HG03039 (cell line): ENCODE measurements around the gene MICOS13.

ENCODE experiments used
- ATAC-seq: cut with Tn5 transposase; IDR thresholded peaks from one replicate; pipeline ENCODE4 v1.9.1; 2021; ENCODE audit warnings: mild to moderate bottlenecking, moderate library complexity; ENCODE audit not compliant: unreplicated experiment

The MICOS13 gene

DNA sequence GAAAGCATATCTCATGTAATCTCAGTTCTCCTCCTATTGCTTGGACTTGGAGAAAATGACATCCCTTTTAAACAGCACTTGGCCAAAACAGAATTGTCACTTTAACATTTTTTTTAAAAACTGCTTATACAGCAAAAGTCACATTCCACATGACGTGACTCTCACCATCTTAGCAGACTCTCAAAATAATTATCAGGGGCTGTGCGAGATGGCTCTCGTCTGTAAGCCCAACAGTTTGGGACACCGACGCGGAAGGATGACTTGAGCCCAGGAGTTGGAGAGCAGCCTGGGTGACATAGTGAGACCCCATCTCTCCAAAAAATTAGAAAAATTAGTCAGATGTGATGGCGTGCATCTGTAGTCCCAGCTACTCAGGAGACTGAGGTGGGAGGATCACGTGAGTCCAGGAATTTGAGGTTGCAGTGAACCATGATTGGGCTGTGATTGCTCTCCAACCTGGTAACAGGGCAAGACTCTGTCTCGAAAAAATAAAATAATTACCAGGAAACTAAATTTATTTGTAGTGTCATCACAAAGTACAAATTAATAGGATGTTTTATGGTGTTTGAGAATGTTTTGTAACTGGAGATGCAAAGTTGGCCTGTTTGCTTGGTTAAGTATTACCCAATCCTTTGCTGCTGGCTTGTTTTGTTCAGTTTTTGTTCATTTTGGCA is 48.6 kb downstream of the MICOS13 start:
- ATAC-seq: no peak

DNA sequence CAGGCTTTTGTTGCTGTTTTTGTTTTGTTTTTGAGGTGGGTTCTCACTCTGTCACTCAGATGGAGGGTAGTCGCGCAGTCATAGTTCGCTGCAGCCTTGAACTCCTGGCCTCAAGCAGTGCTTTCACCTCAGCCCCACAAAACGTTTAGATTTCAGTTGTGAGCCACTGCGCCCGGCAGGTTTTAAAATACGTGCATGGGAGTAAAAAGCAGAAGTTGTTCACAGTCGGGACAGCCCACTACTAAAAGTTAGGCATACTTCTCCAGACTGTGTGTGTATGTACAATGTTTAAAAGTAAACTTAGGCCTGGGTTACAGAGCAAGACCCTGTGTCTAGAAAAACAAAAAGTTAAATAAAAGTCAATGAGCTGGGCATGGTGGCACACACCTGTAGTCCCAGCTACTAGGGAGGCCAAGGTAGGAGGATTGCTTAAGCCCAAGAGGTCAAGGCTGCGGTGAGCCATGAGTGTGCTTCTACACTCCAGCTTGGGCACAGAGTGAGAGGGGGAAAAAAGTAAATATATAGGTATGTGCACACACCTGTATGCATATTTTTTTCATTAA is 51.3 kb downstream of the MICOS13 start:
- ATAC-seq: no peak

DNA sequence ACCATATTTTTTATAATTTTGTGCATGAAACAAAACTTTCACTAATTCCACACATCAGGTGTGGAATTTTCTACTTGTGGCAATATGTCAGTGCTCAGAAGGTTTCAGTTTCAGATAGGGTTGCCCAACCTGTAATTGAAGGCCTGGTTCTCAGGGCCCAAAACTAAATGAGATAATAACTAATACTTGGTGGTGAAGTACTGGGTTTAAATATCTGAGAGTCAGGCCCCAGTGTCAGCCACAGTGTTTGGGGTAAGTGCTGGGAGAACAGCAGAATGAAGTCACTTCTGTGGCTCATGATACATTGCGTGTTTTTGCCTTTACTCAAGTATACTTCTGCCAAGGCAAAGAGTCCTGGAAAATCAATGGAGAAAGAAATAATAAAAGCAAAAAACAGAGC is 51.9 kb downstream of the MICOS13 start:
- ATAC-seq: no peak
